ENCODE results near the gene ZBTB43. TPM values are rescaled to one million over a fixed set of nuclear protein-coding genes. Genes with fewer than 3 reads are reported as not detected.

ZBTB43 gene
- total RNA-seq, 8 experiments from 2014 or later: 9.3 to 23.2 (median 13.6) TPM

DNA sequence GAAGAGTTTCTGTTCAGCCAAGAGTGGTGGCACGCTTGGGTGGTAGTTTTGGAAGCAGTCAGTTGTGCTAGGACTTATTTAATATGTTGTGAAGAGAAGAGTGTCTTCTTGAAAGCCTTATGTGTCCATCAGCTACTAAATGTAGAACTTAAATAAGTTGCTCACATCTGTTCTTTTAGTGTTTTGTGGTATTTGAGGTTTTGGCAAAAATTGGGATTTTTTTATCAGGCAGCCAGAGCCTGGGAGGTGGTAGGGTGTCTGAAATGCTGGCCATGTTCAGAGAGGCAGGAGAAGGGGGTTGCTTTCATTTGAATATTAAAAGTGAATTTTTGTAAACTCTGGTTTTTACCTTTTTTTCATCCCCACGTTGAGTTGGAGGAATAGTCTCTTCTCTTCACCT is 31.4 kb downstream of the ZBTB43 start:
- in situ Hi-C loops (cut with MboI; ENCODE audit: low pct_unique_long_range_greater_than_20kb in 2 of 9, low sequenced_read_pairs in 9 of 9, unreplicated experiment in 9 of 9): no loop called here
- no peak for ATAC-seq (replicated peaks in 6 of 8)
- no peaks in the 10 kb centered on the region for H3K4me1 ChIP-seq (replicated peaks in 1 of 2)
- H3K27ac ChIP-seq: no peak overlapping the region
- no peak overlapping the region for H3K4me3 ChIP-seq
- WGBS, 10 experiments: 56 to 100% (median 100%) methylated on average over 1 to 2 of the region's 2 CpGs; no CpG with 5 or more reads in 1 of the 10 experiments

DNA sequence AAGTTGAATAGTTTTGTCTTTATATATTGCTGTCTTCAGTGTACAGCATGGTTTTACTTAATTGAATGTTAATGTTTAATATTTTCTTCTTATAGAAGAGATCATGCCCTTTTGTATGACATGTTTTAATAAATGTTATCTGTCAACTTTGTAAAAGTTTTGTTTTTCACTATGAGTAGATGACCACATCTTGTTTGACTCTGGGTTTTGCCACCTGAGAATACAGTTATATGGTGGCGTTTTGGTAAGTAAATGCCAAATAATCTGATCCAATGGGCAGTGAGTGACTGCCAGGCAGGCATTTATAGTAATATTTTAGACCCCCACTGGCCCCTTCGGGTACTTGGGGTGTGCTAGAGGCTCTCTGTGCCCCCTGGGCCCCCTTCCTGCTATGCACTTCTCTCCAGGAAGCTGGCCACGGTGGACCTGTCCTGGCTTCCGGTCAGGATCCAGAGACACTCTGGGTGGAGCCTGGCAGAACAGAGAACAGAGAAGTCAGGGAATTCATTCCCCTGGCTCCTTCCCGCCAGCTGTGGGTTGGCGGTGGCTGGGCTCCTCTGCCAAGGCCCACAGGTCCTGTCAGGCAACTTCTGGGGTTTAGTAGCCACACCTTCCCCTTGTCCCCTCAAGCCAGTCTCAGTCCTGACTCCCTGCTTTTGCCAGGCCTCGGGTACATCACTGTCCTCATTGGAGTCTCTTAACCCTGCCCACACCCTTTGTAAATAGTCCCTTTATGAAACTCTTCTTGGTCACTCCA is 33.4 kb downstream of the ZBTB43 start:
- ATAC-seq (replicated peaks in 6 of 8): no peak
- 38 to 100% (median 83%) methylated on average over 1 to 5 of the region's 7 CpGs; no CpG with 5 or more reads in 2 of the 10 experiments for WGBS, 10 experiments
- Histone ChIP-seq H3K27ac (no peak overlapping the region), H3K4me3 (no peak overlapping the region), H3K4me1 (replicated peaks in 1 of 2) (no peaks in the 10 kb centered on the region)
- in situ Hi-C loops (cut with MboI; ENCODE audit: low pct_unique_long_range_greater_than_20kb in 2 of 9, low sequenced_read_pairs in 9 of 9, unreplicated experiment in 9 of 9): no loop called here

- Histone ChIP-seq H3K27ac (no peak overlapping the region), H3K4me3 (no peak overlapping the region), H3K4me1 (replicated peaks in 1 of 2) (no peaks in the 10 kb centered on the region)
- WGBS, 10 experiments: 89 to 100% (median 96%) methylated on average over 1 to 11 of the region's 12 CpGs; no CpG with 5 or more reads in 2 of the 10 experiments
- in situ Hi-C loops (cut with MboI; ENCODE audit: low pct_unique_long_range_greater_than_20kb in 2 of 9, low sequenced_read_pairs in 9 of 9, unreplicated experiment in 9 of 9): no loop called here
- peak in 1 of 8 experiments; percentile 4 for ATAC-seq (replicated peaks in 6 of 8)
Observed at GRCh38 chr9:126838895-126839294, 34.1 kb downstream of the ZBTB43 start.

- Histone ChIP-seq H3K4me3 (no peak overlapping the region), H3K27ac (no peak overlapping the region), H3K4me1 (replicated peaks in 1 of 2) (no peaks in the 10 kb centered on the region)
- WGBS, 10 experiments: 85 to 100% (median 94%) methylated on average over 1 to 5 of the region's 8 CpGs; no CpG with 5 or more reads in 6 of the 10 experiments
- in situ Hi-C loops (cut with MboI; ENCODE audit: low pct_unique_long_range_greater_than_20kb in 2 of 9, low sequenced_read_pairs in 9 of 9, unreplicated experiment in 9 of 9): no loop called here
- no peak for ATAC-seq (replicated peaks in 6 of 8)
Observed at GRCh38 chr9:126839301-126839700, 34.5 kb downstream of the ZBTB43 start.

DNA sequence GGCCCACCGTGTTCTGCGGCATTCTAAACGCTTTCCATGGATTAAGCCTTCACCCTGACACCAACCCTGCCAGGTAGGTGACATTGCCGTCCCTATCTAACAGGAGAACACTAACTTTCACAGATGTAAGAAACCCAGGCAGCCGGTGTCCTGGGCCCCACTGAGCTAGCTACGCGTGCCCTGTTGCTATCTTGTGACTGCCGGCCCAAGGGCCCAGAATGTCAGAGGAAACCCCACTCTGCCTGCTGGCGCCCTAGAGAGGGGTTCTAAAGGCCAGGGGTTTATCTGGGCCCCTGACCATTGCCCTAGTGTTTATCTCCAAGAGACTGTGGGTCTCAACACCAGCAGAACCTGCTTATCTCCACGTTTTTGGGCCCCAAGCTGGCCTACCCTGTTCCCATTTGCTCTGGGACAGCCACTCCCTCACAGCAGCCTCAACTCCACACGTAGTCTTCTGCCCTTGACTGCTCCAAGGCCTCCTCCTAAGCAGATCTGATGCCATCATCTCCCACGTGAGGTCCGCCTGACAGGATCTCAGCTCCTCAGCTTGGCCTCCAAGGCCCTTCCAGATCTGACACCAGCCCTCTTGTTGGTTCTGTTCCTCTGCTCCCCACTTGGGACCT is 37.5 kb downstream of the ZBTB43 start:
- peak in 1 of 8 experiments; percentile 8 for ATAC-seq (replicated peaks in 6 of 8)
- in situ Hi-C loops (cut with MboI; ENCODE audit: low pct_unique_long_range_greater_than_20kb in 2 of 9, low sequenced_read_pairs in 9 of 9, unreplicated experiment in 9 of 9): no loop called here
- Histone ChIP-seq H3K4me3 (no peak overlapping the region), H3K27ac (no peak overlapping the region), H3K4me1 (replicated peaks in 1 of 2) (no peaks in the 10 kb centered on the region)
- 67 to 100% (median 89%) methylated on average over 2 to 5 of the region's 13 CpGs; no CpG with 5 or more reads in 3 of the 10 experiments for whole genome bisulfite sequencing, 10 experiments

DNA sequence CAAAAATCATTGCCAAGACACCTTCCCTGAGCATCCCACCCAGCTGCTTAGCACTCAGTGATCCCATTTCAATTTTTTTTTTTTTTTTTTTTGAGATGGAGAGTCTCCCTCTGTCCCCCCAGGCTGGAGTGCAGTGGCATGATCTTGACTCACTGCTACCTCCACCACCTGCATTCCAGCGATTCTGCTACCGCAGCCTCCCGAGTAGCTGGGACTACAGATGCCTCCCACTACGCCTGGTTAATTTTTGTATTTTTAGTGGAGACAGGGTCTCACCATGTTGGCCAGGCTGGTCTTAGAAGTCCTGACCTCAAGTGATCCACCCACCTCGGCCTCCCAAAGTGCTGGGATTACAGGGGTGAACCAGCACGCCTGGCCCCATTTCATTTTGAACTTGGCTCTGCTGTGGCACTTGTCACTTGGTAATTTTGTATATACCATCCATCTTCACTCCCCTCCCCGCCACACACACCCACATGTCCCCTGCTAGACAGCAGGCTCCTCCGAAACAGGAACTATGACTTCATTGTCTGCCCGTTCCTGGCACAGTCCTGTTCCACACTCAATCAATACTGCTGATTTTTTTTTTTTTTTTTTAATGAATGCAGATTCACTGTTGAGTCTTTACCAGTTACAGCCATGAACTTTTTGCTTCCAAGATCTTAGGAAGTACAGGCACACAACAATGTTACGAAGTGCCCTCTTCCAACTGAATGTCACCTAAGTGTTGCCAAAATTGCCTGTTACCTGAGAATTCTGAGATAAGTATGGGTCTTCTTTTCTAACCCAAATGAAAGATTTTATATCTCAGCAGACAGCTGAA is 38.3 kb downstream of the ZBTB43 start:
- peak in 5 of 8 experiments; percentile 81 to 90 (median 84) for ATAC-seq (replicated peaks in 6 of 8)
- H3K4me3 ChIP-seq: no peak overlapping the region
- H3K27ac ChIP-seq: no peak overlapping the region
- no peaks in the 10 kb centered on the region for H3K4me1 ChIP-seq (replicated peaks in 1 of 2)
- WGBS, 10 experiments: 40 to 80% (median 71%) methylated on average over 1 to 6 of the region's 10 CpGs; no CpG with 5 or more reads in 3 of the 10 experiments
- in situ Hi-C loops (cut with MboI; ENCODE audit: low pct_unique_long_range_greater_than_20kb in 2 of 9, low sequenced_read_pairs in 9 of 9, unreplicated experiment in 9 of 9): no loop called here

DNA sequence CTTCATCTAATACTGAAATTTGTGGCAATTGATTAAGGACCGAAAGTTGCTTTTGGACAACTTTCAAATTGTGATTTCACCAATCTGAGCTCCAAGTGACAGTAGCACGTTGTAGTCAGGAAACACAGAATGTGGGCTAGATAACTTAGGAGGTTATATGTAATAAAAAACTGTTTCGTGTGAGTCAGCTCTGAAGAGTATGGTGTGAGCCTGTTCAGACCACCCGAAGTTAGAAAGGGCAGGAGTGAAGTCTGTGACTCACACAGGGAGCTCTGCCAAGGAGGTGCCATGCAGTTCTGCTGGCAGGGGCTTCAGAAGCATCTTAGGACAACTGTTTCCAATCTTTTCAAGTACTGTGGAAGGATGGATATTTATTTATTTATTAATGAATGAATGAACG is 39.2 kb downstream of the ZBTB43 start:
- Histone ChIP-seq H3K4me1 (replicated peaks in 1 of 2) (no peaks in the 10 kb centered on the region), H3K27ac (no peak overlapping the region), H3K4me3 (no peak overlapping the region)
- WGBS, 10 experiments: 0 to 100% (median 60%) methylated on average over 1 to 5 of the region's 5 CpGs
- ATAC-seq (replicated peaks in 6 of 8): peak in 2 of 8 experiments; percentile 16 to 31
- in situ Hi-C loops (cut with MboI; ENCODE audit: low pct_unique_long_range_greater_than_20kb in 2 of 9, low sequenced_read_pairs in 9 of 9, unreplicated experiment in 9 of 9): no loop called here

DNA sequence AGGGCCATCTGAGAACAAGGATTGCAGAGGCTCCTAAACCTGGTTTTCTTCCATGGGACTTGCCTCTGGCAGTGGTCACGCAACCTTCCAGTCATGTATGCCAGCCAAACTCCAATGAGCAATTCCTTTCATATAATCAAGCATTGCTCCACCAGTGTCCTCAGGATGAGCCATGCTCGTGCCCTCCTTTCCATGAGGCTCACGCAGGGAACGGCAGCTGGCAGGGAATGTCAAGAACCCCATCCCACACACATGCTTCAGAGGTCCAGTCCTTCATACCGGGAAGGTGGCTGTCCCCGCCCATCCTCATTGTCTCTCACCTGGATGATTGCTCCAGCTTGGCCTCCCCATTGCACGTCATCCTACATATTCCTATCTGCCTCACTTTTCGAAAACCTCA is 42.2 kb downstream of the ZBTB43 start:
- H3K4me3 ChIP-seq: no peak overlapping the region
- in situ Hi-C loops (cut with MboI; ENCODE audit: low pct_unique_long_range_greater_than_20kb in 2 of 9, low sequenced_read_pairs in 9 of 9, unreplicated experiment in 9 of 9): no loop called here
- no peaks in the 10 kb centered on the region for H3K4me1 ChIP-seq (replicated peaks in 1 of 2)
- WGBS, 10 experiments: 63 to 100% (median 89%) methylated on average over 1 to 6 of the region's 8 CpGs; no CpG with 5 or more reads in 3 of the 10 experiments
- ATAC-seq (replicated peaks in 6 of 8): no peak
- no peak overlapping the region for H3K27ac ChIP-seq

- no peak overlapping the region for H3K27ac ChIP-seq
- H3K4me1 ChIP-seq (replicated peaks in 1 of 2): no peaks in the 10 kb centered on the region
- 17 to 100% (median 74%) methylated on average over 1 to 7 of the region's 8 CpGs; no CpG with 5 or more reads in 1 of the 10 experiments for WGBS, 10 experiments
- no peak overlapping the region for H3K4me3 ChIP-seq
- in situ Hi-C loops (cut with MboI; ENCODE audit: low pct_unique_long_range_greater_than_20kb in 2 of 9, low sequenced_read_pairs in 9 of 9, unreplicated experiment in 9 of 9): no loop called here
- ATAC-seq (replicated peaks in 6 of 8): no peak
Observed at GRCh38 chr9:126849591-126850225, 44.9 kb downstream of the ZBTB43 start.

GRCh38 chr9:126851286-126851880 is 46.5 kb downstream of the ZBTB43 start:
- 62 to 100% (median 80%) methylated on average over 1 to 4 of the region's 6 CpGs; no CpG with 5 or more reads in 3 of the 10 experiments for WGBS, 10 experiments
- ATAC-seq (replicated peaks in 6 of 8): no peak
- Histone ChIP-seq H3K4me3 (no peak overlapping the region), H3K4me1 (replicated peaks in 1 of 2) (no peaks in the 10 kb centered on the region), H3K27ac (no peak overlapping the region)
- in situ Hi-C loops (cut with MboI; ENCODE audit: low pct_unique_long_range_greater_than_20kb in 2 of 9, low sequenced_read_pairs in 9 of 9, unreplicated experiment in 9 of 9): no loop called here

- H3K27ac ChIP-seq: no peak overlapping the region
- ATAC-seq (replicated peaks in 6 of 8): no peak
- H3K4me3 ChIP-seq: no peak overlapping the region
- no peaks in the 10 kb centered on the region for H3K4me1 ChIP-seq (replicated peaks in 1 of 2)
- 17 to 60% (median 29%) methylated on average over 1 to 2 of the region's 3 CpGs; no CpG with 5 or more reads in 1 of the 10 experiments for WGBS, 10 experiments
- in situ Hi-C loops (cut with MboI; ENCODE audit: low pct_unique_long_range_greater_than_20kb in 2 of 9, low sequenced_read_pairs in 9 of 9, unreplicated experiment in 9 of 9): no loop called here
Observed at GRCh38 chr9:126852086-126852688, 47.3 kb downstream of the ZBTB43 start.

GRCh38 chr9:126853667-126854066 is 48.8 kb downstream of the ZBTB43 start:
- WGBS, 10 experiments: 0 to 76% (median 40%) methylated on average over 1 to 4 of the region's 5 CpGs; no CpG with 5 or more reads in 2 of the 10 experiments
- ATAC-seq (replicated peaks in 6 of 8): no peak
- Histone ChIP-seq H3K4me1 (replicated peaks in 1 of 2) (no peaks in the 10 kb centered on the region), H3K27ac (no peak overlapping the region), H3K4me3 (no peak overlapping the region)
- in situ Hi-C loops (cut with MboI; ENCODE audit: low pct_unique_long_range_greater_than_20kb in 2 of 9, low sequenced_read_pairs in 9 of 9, unreplicated experiment in 9 of 9): no loop called here
